Measurements from ENCODE around the gene PRR14. TPM values are rescaled to one million over a fixed set of nuclear protein-coding genes. Genes with fewer than 3 reads are reported as not detected.
"Not testable (repeated sequence)": the region's sequence is repeated elsewhere in the genome, so short reads cannot be mapped to it uniquely, and the experiment has no call there.

Gene PRR14
- total and polyA plus RNA-seq, 4 donors, result 7.5 to 13.5 (median 8.9) TPM

GRCh38 chr16:30700971-30701370 lies 50.2 kb downstream of the PRR14 start:
- no peak overlapping the region for H3K27ac ChIP-seq (ENCODE audit: low read depth in 1 of 2, low read length in 2 of 2)
- H3K9ac ChIP-seq (ENCODE audit: low read depth in 1 of 2, low read length in 2 of 2), result no peak overlapping the region
- H3K27me3 ChIP-seq (ENCODE audit: control insufficient read depth in 4 of 4, insufficient read depth in 4 of 4, low read length in 3 of 4), result no peaks in the 10 kb centered on the region

GRCh38 chr16:30703071-30703470 lies 52.3 kb downstream of the PRR14 start:
- H3K9me3 ChIP-seq (ENCODE audit: control insufficient read depth in 4 of 4, low read length in 3 of 4); DNase-seq (ENCODE audit: low spot score); H3K27me3 ChIP-seq (ENCODE audit: control insufficient read depth in 4 of 4, insufficient read depth in 4 of 4, low read length in 3 of 4); H3K9ac ChIP-seq (ENCODE audit: low read depth in 1 of 2, low read length in 2 of 2); H3K4me3 ChIP-seq (ENCODE audit: low read depth in 1 of 3, low read length in 3 of 3); H3K27ac ChIP-seq (ENCODE audit: low read depth in 1 of 2, low read length in 2 of 2): not testable (repeated sequence)
- peaks cover 15 to 57% (median 46%) of the 10 kb centered on the region in 4 donors for H3K36me3 ChIP-seq (ENCODE audit: control insufficient read depth in 4 of 4, insufficient read depth in 3 of 4, low read depth in 1 of 4, low read length in 3 of 4)
- peaks cover 0 to 17% (median 14%) of the 10 kb centered on the region in 4 donors for H3K4me1 ChIP-seq (ENCODE audit: control insufficient read depth in 4 of 4, insufficient read depth in 4 of 4, low read length in 3 of 4)
- 95% methylated on average over 12 of the region's 12 CpGs for WGBS

More at GRCh38 chr16:30700971-30701370, 50.2 kb downstream of the PRR14 start:
- TF ChIP-seq, protein P1, sequence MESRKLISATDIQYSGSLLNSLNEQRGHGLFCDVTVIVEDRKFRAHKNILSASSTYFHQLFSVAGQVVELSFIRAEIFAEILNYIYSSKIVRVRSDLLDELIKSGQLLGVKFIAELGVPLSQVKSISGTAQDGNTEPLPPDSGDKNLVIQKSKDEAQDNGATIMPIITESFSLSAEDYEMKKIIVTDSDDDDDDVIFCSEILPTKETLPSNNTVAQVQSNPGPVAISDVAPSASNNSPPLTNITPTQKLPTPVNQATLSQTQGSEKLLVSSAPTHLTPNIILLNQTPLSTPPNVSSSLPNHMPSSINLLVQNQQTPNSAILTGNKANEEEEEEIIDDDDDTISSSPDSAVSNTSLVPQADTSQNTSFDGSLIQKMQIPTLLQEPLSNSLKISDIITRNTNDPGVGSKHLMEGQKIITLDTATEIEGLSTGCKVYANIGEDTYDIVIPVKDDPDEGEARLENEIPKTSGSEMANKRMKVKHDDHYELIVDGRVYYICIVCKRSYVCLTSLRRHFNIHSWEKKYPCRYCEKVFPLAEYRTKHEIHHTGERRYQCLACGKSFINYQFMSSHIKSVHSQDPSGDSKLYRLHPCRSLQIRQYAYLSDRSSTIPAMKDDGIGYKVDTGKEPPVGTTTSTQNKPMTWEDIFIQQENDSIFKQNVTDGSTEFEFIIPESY (IDR thresholded peaks at IDR 0.05), result no peak
- TF ChIP-seq RXRA (IDR thresholded peaks at IDR 0.05) (no peak), FOXA1 (IDR thresholded peaks at IDR 0.05) (no peak), YY1 (IDR thresholded peaks at IDR 0.05) (no peak), RAD21 (IDR thresholded peaks at IDR 0.05) (no peak), GABPA (IDR thresholded peaks at IDR 0.05 in 1 of 2, conservative IDR thresholded peaks at IDR 0.05 in 1 of 2) (no peak), JUND (IDR thresholded peaks at IDR 0.05) (no peak), MAX (IDR thresholded peaks at IDR 0.05) (no peak), TAF1 (conservative IDR thresholded peaks at IDR 0.05) (no peak), FOXA2 (IDR thresholded peaks at IDR 0.05) (no peak), REST (IDR thresholded peaks at IDR 0.05) (no peak), HNF4G (IDR thresholded peaks at IDR 0.05) (no peak)
- TF ChIP-seq, protein P2, sequence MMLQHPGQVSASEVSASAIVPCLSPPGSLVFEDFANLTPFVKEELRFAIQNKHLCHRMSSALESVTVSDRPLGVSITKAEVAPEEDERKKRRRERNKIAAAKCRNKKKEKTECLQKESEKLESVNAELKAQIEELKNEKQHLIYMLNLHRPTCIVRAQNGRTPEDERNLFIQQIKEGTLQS (IDR thresholded peaks at IDR 0.05), result no peak
- no peak overlapping the region for H3K4me3 ChIP-seq (ENCODE audit: low read depth in 1 of 3, low read length in 3 of 3)
- no peak for DNase-seq (ENCODE audit: low spot score)
- peaks cover 15 to 36% (median 25%) of the 10 kb centered on the region in 4 donors for H3K36me3 ChIP-seq (ENCODE audit: control insufficient read depth in 4 of 4, insufficient read depth in 3 of 4, low read depth in 1 of 4, low read length in 3 of 4)
- peaks cover 0 to 24% (median 20%) of the 10 kb centered on the region in 4 donors for H3K4me1 ChIP-seq (ENCODE audit: control insufficient read depth in 4 of 4, insufficient read depth in 4 of 4, low read length in 3 of 4)
- 93% methylated on average over 5 of the region's 5 CpGs for WGBS
- H3K9me3 ChIP-seq (ENCODE audit: control insufficient read depth in 4 of 4, low read length in 3 of 4), result no peaks in the 10 kb centered on the region

DNA sequence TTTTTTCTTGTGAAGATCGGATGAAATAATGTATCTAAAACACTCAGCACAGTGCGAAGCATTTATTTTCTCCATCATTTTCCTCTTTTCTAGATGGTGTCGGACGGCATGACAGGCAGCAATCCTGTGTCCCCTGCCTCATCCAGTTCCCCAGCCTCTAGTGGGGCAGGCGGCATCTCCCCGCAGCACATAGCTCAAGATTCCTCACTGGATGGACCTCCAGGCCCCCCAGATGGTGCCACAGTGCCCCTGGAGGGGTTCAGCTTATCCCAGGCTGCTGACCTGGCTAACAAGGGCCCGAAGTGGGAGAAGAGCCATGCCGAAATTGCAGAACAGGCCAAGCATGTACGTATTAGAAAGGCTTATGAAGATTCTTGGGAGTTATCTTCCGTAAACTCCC lies 53.2 kb downstream of the PRR14 start:
- H3K36me3 ChIP-seq (ENCODE audit: control insufficient read depth in 4 of 4, insufficient read depth in 3 of 4, low read depth in 1 of 4, low read length in 3 of 4), result peaks cover 19 to 63% (median 50%) of the 10 kb centered on the region in 4 donors
- H3K4me1 ChIP-seq (ENCODE audit: control insufficient read depth in 4 of 4, insufficient read depth in 4 of 4, low read length in 3 of 4), result peaks cover 0 to 17% (median 14%) of the 10 kb centered on the region in 4 donors
- WGBS, result 97% methylated on average over 10 of the region's 10 CpGs
- no peak overlapping the region for H3K4me3 ChIP-seq (ENCODE audit: low read depth in 1 of 3, low read length in 3 of 3)
- DNase-seq (ENCODE audit: low spot score), result no peak
- H3K9me3 ChIP-seq (ENCODE audit: control insufficient read depth in 4 of 4, low read length in 3 of 4), result no peaks in the 10 kb centered on the region
- H3K9ac ChIP-seq (ENCODE audit: low read depth in 1 of 2, low read length in 2 of 2), result no peak overlapping the region
- H3K27me3 ChIP-seq (ENCODE audit: control insufficient read depth in 4 of 4, insufficient read depth in 4 of 4, low read length in 3 of 4), result no peaks in the 10 kb centered on the region
- H3K27ac ChIP-seq (ENCODE audit: low read depth in 1 of 2, low read length in 2 of 2), result no peak overlapping the region
- TF ChIP-seq TAF1 (conservative IDR thresholded peaks at IDR 0.05) (no peak), GABPA (IDR thresholded peaks at IDR 0.05 in 1 of 2, conservative IDR thresholded peaks at IDR 0.05 in 1 of 2) (no peak), RAD21 (IDR thresholded peaks at IDR 0.05) (no peak), NR2F2 (IDR thresholded peaks at IDR 0.05) (no peak), HNF4A (conservative IDR thresholded peaks at IDR 0.05) (no peak), REST (IDR thresholded peaks at IDR 0.05) (no peak), HNF4G (IDR thresholded peaks at IDR 0.05) (no peak), SP1 (IDR thresholded peaks at IDR 0.05) (no peak), YY1 (IDR thresholded peaks at IDR 0.05) (no peak)
- TF ChIP-seq, protein P1 (IDR thresholded peaks at IDR 0.05), result no peak
